ENCODE data around the gene LSP1. TPM values are rescaled to one million over a fixed set of nuclear protein-coding genes. Genes with fewer than 3 reads are reported as not detected.
"Not testable (repeated sequence)": the region's sequence is repeated elsewhere in the genome, so short reads cannot be mapped to it uniquely, and the experiment has no call there.

The LSP1 gene
- total and polyA plus RNA-seq, 2 experiments from 2014 or later, result 29.9 to 47.0 TPM

GRCh38 chr11:1938343-1939005 lies 85.6 kb downstream of the LSP1 start:
- TF ChIP-seq CTCF (IDR thresholded peaks at IDR 0.05; ENCODE audit: poor library complexity) (no peak), EZH2phosphoT487 (IDR thresholded peaks at IDR 0.05; ENCODE audit: low read depth, severe bottlenecking, unreplicated experiment) (no peak), EZH2 (IDR thresholded peaks at IDR 0.05; ENCODE audit: borderline replicate concordance) (no peak)
- no peaks in the 10 kb centered on the region for H3K36me3 ChIP-seq (replicated peaks; ENCODE audit: insufficient read depth, low read depth)
- peak overlapping the region; percentile 67 for H3K27ac ChIP-seq
- no peaks in the 10 kb centered on the region for H3K9me3 ChIP-seq (ENCODE audit: low read depth)
- no peak for DNase-seq (ENCODE audit: low spot score)
- WGBS (ENCODE audit: low lambda C conversion rate, missing lambda C conversion rate), result 79% methylated on average over 26 of the region's 27 CpGs
- H2AFZ ChIP-seq, result no peak overlapping the region
- H3K4me1 ChIP-seq (ENCODE audit: insufficient read depth), result peaks cover 10% of the 10 kb centered on the region
- H3K4me2 ChIP-seq, result peak overlapping the region; percentile 15
- H3K4me3 ChIP-seq, result no peak overlapping the region
- no peaks in the 10 kb centered on the region for H3K27me3 ChIP-seq
- H3K9me2 ChIP-seq (replicated peaks; ENCODE audit: insufficient read depth), result no peaks in the 10 kb centered on the region
- no peaks in the 10 kb centered on the region for H4K20me1 ChIP-seq (ENCODE audit: insufficient read depth, poor library complexity, severe bottlenecking)
- H3K79me2 ChIP-seq, result no peaks in the 10 kb centered on the region

- no peak for DNase-seq (ENCODE audit: low spot score)
- WGBS (ENCODE audit: low lambda C conversion rate, missing lambda C conversion rate), result 52% methylated on average over 20 of the region's 23 CpGs
These were observed 86.2 kb downstream of the LSP1 start for GRCh38 chr11:1939006-1939625.

GRCh38 chr11:1939788-1940187 lies 86.9 kb downstream of the LSP1 start:
- H3K4me3 ChIP-seq; H3K27me3 ChIP-seq; H3K9me2 ChIP-seq (replicated peaks; ENCODE audit: insufficient read depth); H3K36me3 ChIP-seq (replicated peaks; ENCODE audit: insufficient read depth, low read depth); H3K79me2 ChIP-seq; DNase-seq (ENCODE audit: low spot score); H3K4me2 ChIP-seq; H2AFZ ChIP-seq; H4K20me1 ChIP-seq (ENCODE audit: insufficient read depth, poor library complexity, severe bottlenecking); H3K9me3 ChIP-seq (ENCODE audit: low read depth): not testable (repeated sequence)
- H3K4me1 ChIP-seq (ENCODE audit: insufficient read depth), result peaks cover 10% of the 10 kb centered on the region
- WGBS (ENCODE audit: low lambda C conversion rate, missing lambda C conversion rate), result 89% methylated on average over 1 of the region's 1 CpG
- H3K27ac ChIP-seq, result peak overlapping the region; percentile 61

More at GRCh38 chr11:1939006-1939625, 86.2 kb downstream of the LSP1 start:
- H3K9me3 ChIP-seq (ENCODE audit: low read depth), result no peaks in the 10 kb centered on the region
- peaks cover 10% of the 10 kb centered on the region for H3K4me1 ChIP-seq (ENCODE audit: insufficient read depth)
- no peaks in the 10 kb centered on the region for H3K79me2 ChIP-seq
- H3K4me2 ChIP-seq, result peak overlapping the region; percentile 15
- peak overlapping the region; percentile 67 for H3K27ac ChIP-seq
- H3K36me3 ChIP-seq (replicated peaks; ENCODE audit: insufficient read depth, low read depth), result no peaks in the 10 kb centered on the region
- no peaks in the 10 kb centered on the region for H4K20me1 ChIP-seq (ENCODE audit: insufficient read depth, poor library complexity, severe bottlenecking)
- no peaks in the 10 kb centered on the region for H3K27me3 ChIP-seq
- TF ChIP-seq EZH2phosphoT487 (IDR thresholded peaks at IDR 0.05; ENCODE audit: low read depth, severe bottlenecking, unreplicated experiment), result no peak
- TF ChIP-seq EZH2 (IDR thresholded peaks at IDR 0.05; ENCODE audit: borderline replicate concordance), result no peak
- TF ChIP-seq CTCF (IDR thresholded peaks at IDR 0.05; ENCODE audit: poor library complexity), result no peak
- H2AFZ ChIP-seq, result no peak overlapping the region
- no peaks in the 10 kb centered on the region for H3K9me2 ChIP-seq (replicated peaks; ENCODE audit: insufficient read depth)
- no peak overlapping the region for H3K4me3 ChIP-seq

Small RNA genes within 50 kb of the gene (microRNA-seq; reads per million reads assigned to microRNA genes)
- gene MIR4298 (not detected), gene MIR7847 (not detected)

Small RNA genes within 50 kb of the gene (small RNA-seq; reads per million reads assigned to genes)
- gene AC051649.1, result not detected
- gene MIR4298, result not detected

Other genes starting within 250 kb of the LSP1 start
- gene KRTAP5-3, start 244.6 kb upstream of the LSP1 start, total RNA-seq, result not detected in 2 replicates
- gene KRTAP5-3, start 244.6 kb upstream of the LSP1 start, polyA plus RNA-seq, result not detected in 2 replicates
- gene KRTAP5-4, start 230.9 kb upstream of the LSP1 start, total RNA-seq, result not detected in 2 replicates
- not detected in 2 replicates for gene KRTAP5-4, start 230.9 kb upstream of the LSP1 start, polyA plus RNA-seq
- not detected in 2 replicates for gene KRTAP5-5, start 223.3 kb upstream of the LSP1 start, total RNA-seq
- 0.39 and 0.54 TPM in 2 replicates for gene KRTAP5-5, start 223.3 kb upstream of the LSP1 start, polyA plus RNA-seq
- gene KRTAP5-6, start 155.9 kb upstream of the LSP1 start, total RNA-seq, result not detected in 2 replicates
- not detected in 2 replicates for gene KRTAP5-6, start 155.9 kb upstream of the LSP1 start, polyA plus RNA-seq
- gene IFITM10, start 102.5 kb upstream of the LSP1 start, total RNA-seq, result 1.1 and 1.4 TPM in 2 replicates
- gene IFITM10, start 102.5 kb upstream of the LSP1 start, polyA plus RNA-seq, result 0.89 and 1.9 TPM in 2 replicates
- gene CTSD, start 89.2 kb upstream of the LSP1 start, total RNA-seq, result 507 and 562 TPM in 2 replicates
- gene CTSD, start 89.2 kb upstream of the LSP1 start, polyA plus RNA-seq, result 1,181 and 1,283 TPM in 2 replicates
- 2.6 and 6.3 TPM in 2 replicates for gene SYT8, start 18.1 kb upstream of the LSP1 start, total RNA-seq
- 29.2 and 42.1 TPM in 2 replicates for gene SYT8, start 18.1 kb upstream of the LSP1 start, polyA plus RNA-seq
- gene TNNI2, start 14.1 kb upstream of the LSP1 start, total RNA-seq, result 0.73 and 2.4 TPM in 2 replicates
- gene TNNI2, start 14.1 kb upstream of the LSP1 start, polyA plus RNA-seq, result 5.5 and 10.9 TPM in 2 replicates
- gene PRR33, start 38.8 kb downstream of the LSP1 start, total RNA-seq, result not detected in 2 replicates
- gene PRR33, start 38.8 kb downstream of the LSP1 start, polyA plus RNA-seq, result 0.29 and 0.47 TPM in 2 replicates
- 19.2 and 20.6 TPM in 2 replicates for gene TNNT3, start 66.6 kb downstream of the LSP1 start, total RNA-seq
- 29.9 and 41.4 TPM in 2 replicates for gene TNNT3, start 66.6 kb downstream of the LSP1 start, polyA plus RNA-seq
- 54.0 and 75.2 TPM in 2 replicates for gene MRPL23, start 94.2 kb downstream of the LSP1 start, total RNA-seq
- gene MRPL23, start 94.2 kb downstream of the LSP1 start, polyA plus RNA-seq, result 41.4 and 54.8 TPM in 2 replicates
- gene H19, start 144.8 kb downstream of the LSP1 start, total RNA-seq, result 12.4 and 15.8 TPM in 2 replicates
- gene H19, start 144.8 kb downstream of the LSP1 start, polyA plus RNA-seq, result 3.9 and 26.2 TPM in 2 replicates